GM12892 (cell line): Measurements from ENCODE around the gene ANKS1A.

Experiments
- POLR2A ChIP-seq: IDR thresholded peaks from 2 replicates; pipeline ENCODE4 v1.6.1; 2011; ENCODE audit warnings: low read depth, low read length, control low read depth
- POLR2AphosphoS5 ChIP-seq: IDR thresholded peaks from 2 replicates; pipeline ENCODE4 v1.6.1; 2011; ENCODE audit warnings: low read depth, low read length, control low read depth

- no peak for TF ChIP-seq POLR2A
- no peak for TF ChIP-seq POLR2AphosphoS5
These were observed 152.2 kb downstream of the ANKS1A start for GRCh38 chr6:35041086-35041861.
